ENCODE measurements around the gene FA2H.
A peak's percentile ranks its signal among the peaks of the same experiment; 100 is the strongest.
"Not testable (repeated sequence)": the region's sequence is repeated elsewhere in the genome, so short reads cannot be mapped to it uniquely, and the experiment has no call there.

Gene FA2H, protein sequence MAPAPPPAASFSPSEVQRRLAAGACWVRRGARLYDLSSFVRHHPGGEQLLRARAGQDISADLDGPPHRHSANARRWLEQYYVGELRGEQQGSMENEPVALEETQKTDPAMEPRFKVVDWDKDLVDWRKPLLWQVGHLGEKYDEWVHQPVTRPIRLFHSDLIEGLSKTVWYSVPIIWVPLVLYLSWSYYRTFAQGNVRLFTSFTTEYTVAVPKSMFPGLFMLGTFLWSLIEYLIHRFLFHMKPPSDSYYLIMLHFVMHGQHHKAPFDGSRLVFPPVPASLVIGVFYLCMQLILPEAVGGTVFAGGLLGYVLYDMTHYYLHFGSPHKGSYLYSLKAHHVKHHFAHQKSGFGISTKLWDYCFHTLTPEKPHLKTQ

DNA sequence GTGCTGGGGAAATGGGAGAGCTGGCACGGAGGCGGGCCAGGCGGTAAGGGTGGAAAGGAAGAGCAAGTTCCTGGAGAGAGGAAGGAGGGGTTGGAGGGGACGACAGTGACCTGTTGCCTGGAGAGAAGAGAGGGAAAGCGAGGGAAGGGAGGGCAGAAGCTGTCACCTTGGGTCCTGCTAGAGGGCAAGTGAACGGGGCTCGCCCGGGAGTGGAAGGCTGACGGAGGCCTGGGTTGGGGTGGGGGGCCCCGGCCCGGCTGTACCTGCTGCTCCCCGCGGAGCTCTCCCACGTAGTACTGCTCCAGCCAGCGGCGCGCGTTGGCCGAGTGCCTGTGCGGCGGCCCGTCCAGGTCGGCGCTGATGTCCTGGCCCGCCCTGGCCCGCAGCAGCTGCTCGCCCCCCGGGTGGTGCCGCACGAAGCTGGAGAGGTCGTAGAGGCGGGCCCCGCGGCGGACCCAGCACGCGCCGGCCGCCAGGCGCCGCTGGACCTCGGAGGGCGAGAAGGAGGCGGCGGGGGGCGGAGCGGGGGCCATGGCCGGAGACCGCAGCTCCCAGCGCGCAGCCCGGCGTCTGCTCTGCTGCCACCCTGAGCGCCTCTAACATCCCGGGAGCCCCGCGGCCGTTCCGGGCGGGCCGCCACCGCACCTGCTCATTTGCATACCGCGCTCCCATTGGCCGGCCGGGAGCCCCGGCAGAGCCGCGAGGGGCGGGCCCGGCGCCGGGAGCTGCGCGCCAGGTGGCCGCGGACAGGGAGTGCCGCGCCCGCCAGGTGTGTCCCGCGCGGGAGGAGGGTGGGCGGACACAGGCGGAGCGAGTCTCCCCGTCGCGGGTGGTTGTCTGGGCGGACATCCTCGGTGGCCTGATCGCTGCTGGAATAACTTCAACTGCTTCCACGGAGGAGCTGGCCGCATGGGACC, at the start of gene FA2H:
TSS of gene FA2H (minus strand) at position 598 of the 917 bp plus-strand sequence. CDS start at position 533, 65 bp downstream.
- Mint-ChIP-seq H3K4me3 (peak within 1 kb of the TSS; percentile 79), H3K36me3 (ENCODE audit: low read depth) (no peaks in the 10 kb centered on the region), H3K9me3 (no peaks in the 10 kb centered on the region), H3K4me1 (peaks cover 8% of the 10 kb centered on the region), H3K27me3 (ENCODE audit: low read depth, poor library complexity) (peaks cover 72% of the 10 kb centered on the region), H3K27ac (no peak within 1 kb of the TSS)
- TF ChIP-seq, protein P1, sequence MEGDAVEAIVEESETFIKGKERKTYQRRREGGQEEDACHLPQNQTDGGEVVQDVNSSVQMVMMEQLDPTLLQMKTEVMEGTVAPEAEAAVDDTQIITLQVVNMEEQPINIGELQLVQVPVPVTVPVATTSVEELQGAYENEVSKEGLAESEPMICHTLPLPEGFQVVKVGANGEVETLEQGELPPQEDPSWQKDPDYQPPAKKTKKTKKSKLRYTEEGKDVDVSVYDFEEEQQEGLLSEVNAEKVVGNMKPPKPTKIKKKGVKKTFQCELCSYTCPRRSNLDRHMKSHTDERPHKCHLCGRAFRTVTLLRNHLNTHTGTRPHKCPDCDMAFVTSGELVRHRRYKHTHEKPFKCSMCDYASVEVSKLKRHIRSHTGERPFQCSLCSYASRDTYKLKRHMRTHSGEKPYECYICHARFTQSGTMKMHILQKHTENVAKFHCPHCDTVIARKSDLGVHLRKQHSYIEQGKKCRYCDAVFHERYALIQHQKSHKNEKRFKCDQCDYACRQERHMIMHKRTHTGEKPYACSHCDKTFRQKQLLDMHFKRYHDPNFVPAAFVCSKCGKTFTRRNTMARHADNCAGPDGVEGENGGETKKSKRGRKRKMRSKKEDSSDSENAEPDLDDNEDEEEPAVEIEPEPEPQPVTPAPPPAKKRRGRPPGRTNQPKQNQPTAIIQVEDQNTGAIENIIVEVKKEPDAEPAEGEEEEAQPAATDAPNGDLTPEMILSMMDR (IDR thresholded peaks at IDR 0.05): peak; percentile 31
- DNase-seq: peak; percentile 96

DNA sequence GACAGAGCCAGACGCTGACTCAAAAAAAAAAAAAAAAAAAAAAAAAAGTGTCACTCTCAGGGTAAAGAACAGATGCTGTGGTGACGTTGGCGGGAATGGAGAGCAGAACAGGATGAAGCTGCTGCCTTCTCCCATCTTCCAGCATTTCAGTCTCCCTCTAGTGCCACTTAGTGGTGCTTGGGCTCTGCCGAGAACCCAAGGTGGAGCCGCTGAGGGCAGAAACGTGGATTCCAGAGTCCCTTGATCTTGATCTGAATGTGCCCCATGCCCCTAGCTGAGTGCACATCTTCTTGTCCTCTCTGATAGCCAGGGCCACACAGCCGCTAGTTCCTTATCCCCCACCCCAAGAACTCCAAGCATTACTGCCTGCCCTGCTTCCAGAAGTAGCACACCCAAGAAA, 43.2 kb upstream of the FA2H start:
- TF ChIP-seq, protein P1 (IDR thresholded peaks at IDR 0.05): no peak
- no peaks in the 10 kb centered on the region for H3K36me3 Mint-ChIP-seq (ENCODE audit: low read depth)
- H3K4me3 Mint-ChIP-seq: no peak overlapping the region
- no peak for DNase-seq
- H3K9me3 Mint-ChIP-seq: peaks cover 36% of the 10 kb centered on the region
- peaks cover 9% of the 10 kb centered on the region for H3K4me1 Mint-ChIP-seq
- peaks cover 7% of the 10 kb centered on the region for H3K27me3 Mint-ChIP-seq (ENCODE audit: low read depth, poor library complexity)
- no peak overlapping the region for H3K27ac Mint-ChIP-seq

DNA sequence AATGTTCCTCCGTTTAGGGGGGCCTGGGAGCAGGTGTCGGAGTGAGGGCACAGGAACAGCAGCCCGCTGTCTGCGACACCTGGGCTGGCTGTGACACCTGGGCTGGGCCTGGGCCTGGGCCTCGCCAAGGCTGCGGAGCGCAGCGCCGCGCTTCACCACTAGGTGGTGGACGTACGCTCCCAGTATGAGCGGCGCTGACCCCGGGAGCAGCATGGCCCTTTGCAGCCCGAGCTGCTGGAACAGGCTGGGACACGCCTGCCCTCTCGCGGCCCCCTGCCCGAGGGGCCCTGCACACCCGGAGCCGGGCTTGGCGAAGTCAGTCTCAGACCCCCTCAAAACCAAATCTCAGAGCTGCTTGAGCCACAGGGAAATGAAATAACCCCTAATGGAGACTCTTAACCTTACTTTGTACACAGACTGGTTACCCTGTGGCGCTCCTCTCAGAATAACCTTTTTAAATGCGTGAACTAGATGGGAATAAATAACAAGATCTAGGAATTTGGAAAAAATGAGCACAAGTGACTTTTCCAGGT, 38.6 kb upstream of the FA2H start:
- H3K4me1 Mint-ChIP-seq: peaks cover 14% of the 10 kb centered on the region
- H3K27me3 Mint-ChIP-seq (ENCODE audit: low read depth, poor library complexity): peaks cover 4% of the 10 kb centered on the region
- peaks cover 33% of the 10 kb centered on the region for H3K9me3 Mint-ChIP-seq
- no peaks in the 10 kb centered on the region for H3K36me3 Mint-ChIP-seq (ENCODE audit: low read depth)
- H3K27ac Mint-ChIP-seq: no peak overlapping the region
- DNase-seq: peak; percentile 92
- no peak overlapping the region for H3K4me3 Mint-ChIP-seq
- TF ChIP-seq, protein P1 (IDR thresholded peaks at IDR 0.05): peak; percentile 96

DNA sequence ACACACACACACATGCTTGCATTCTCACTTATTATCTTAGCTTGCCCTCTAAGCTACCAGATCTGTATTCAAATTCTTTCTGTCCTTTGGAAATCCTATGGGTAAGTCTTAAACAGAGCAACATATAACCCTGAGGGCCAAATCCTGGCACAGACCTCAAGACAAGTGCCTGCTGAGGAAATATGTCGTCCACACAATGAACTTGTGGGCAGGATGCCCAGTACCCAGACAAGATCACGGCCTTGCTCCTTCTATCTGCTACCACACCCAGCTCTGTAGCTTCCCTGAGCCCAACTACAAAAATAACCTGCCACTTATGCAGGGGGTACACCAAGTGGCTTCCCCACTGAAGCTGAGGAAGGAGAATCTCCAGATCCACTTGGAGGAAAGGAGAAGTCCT, 37.3 kb upstream of the FA2H start:
- H3K4me1 Mint-ChIP-seq: peaks cover 14% of the 10 kb centered on the region
- H3K4me3 Mint-ChIP-seq: no peak overlapping the region
- TF ChIP-seq, protein P1 (IDR thresholded peaks at IDR 0.05): no peak
- no peak overlapping the region for H3K27ac Mint-ChIP-seq
- H3K27me3 Mint-ChIP-seq (ENCODE audit: low read depth, poor library complexity): peaks cover 4% of the 10 kb centered on the region
- peaks cover under 1% of the 10 kb centered on the region for H3K36me3 Mint-ChIP-seq (ENCODE audit: low read depth)
- H3K9me3 Mint-ChIP-seq: peaks cover 34% of the 10 kb centered on the region
- DNase-seq: no peak

DNA sequence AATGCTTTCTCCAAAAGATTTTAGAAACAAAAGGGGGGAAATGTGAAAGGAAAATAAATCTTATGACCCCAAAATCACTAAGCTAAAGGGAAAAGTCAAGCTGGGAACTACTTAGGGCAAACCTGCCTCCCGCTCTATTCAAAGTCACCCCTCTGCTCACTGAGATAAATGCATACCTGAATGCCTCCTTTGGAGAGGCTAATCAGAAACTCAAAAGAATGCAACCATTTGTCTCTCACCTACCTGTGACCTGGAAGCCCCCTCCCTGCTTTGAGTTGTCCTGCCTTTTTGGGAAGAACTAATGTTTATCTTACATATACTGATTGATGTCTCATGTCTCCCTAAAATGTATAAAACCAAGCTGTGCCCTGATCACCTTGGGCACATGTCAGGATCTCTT, 36.6 kb upstream of the FA2H start:
- H3K27me3 Mint-ChIP-seq (ENCODE audit: low read depth, poor library complexity); H3K4me3 Mint-ChIP-seq; DNase-seq; H3K27ac Mint-ChIP-seq; H3K36me3 Mint-ChIP-seq (ENCODE audit: low read depth): not testable (repeated sequence)
- peaks cover 14% of the 10 kb centered on the region for H3K4me1 Mint-ChIP-seq
- peaks cover 41% of the 10 kb centered on the region for H3K9me3 Mint-ChIP-seq

DNA sequence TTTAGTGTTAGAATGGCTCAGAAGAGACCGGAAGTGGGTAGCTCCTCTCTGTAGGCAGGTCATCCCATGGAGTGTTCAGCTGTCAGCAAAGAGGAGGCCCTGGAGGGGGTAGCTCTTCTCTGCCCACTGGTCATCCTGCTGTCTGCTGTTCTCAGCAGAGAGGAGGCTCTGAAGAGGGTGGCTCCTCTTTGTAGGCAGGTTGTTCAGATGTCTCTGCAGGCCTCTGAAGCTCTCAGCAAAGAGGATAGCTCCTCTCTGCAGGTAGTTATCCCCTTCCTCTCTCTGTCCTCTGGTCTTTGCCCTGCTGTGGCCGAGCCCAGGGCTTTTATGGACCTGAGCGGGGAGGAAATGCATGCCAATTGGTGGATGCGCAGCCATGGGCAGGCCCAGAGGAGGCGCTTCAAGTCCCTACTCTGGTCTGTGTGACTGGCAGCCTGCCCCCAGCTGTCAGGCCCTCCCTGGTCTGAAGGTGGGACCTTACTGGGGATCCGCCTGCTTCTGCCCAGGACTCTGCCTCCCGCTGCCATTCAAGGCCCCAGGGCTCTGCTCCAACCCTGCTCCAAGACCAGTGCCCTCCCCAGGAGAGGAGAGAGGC, 32.5 kb upstream of the FA2H start:
- Mint-ChIP-seq H3K9me3 (peaks cover 52% of the 10 kb centered on the region), H3K27me3 (ENCODE audit: low read depth, poor library complexity) (peaks cover 3% of the 10 kb centered on the region), H3K4me3 (no peak overlapping the region), H3K27ac (no peak overlapping the region), H3K36me3 (ENCODE audit: low read depth) (peaks cover 4% of the 10 kb centered on the region), H3K4me1 (peaks cover 5% of the 10 kb centered on the region)
- TF ChIP-seq, protein P1 (IDR thresholded peaks at IDR 0.05): no peak
- no peak for DNase-seq

Measured in nephron progenitor cell (in vitro differentiated cells).